GM23248 (cell line): ENCODE results near the gene GRN.

Experiments used
- EZH2 ChIP-seq: fragments of 200-600 bp; sonication (generic); IDR thresholded peaks from 2 replicates; pipeline ENCODE4 v1.6.1; 2018; ENCODE audit warnings: antibody characterized with exemption, mild to moderate bottlenecking; ENCODE audit not compliant: insufficient read depth, poor library complexity, severe bottlenecking
- EZH2phosphoT487 ChIP-seq: fragments of 200-600 bp; sonication (generic); IDR thresholded peaks from 2 replicates; pipeline ENCODE4 v1.6.1; 2018; ENCODE audit warnings: antibody characterized with exemption, moderate library complexity, mild to moderate bottlenecking, low read depth; ENCODE audit not compliant: insufficient read depth

- TF ChIP-seq EZH2phosphoT487 (no peak), EZH2 (no peak)
These were observed 26.8 kb upstream of the GRN start for GRCh38 chr17:44318077-44318892.
